Neural cell (in vitro differentiated cells): ENCODE data around the gene BCL6B. TPM values are rescaled to one million over a fixed set of nuclear protein-coding genes. Genes with fewer than 3 reads are reported as not detected.

Experiments used
- H2AFZ ChIP-seq: fragments of 200-600, 300-800 bp; sonication (generic), shearing (Covaris generic); 2 replicates; pipeline ENCODE4 v1.6.0; 2014; ENCODE audit warnings: low read depth, mild to moderate bottlenecking, antibody characterized with exemption, low read length, moderate library complexity
- H3F3A ChIP-seq: fragments of 200-600 bp; shearing (Covaris generic); 2 replicates; pipeline ENCODE4 v1.6.1; 2016; ENCODE audit warnings: mild to moderate bottlenecking, moderate library complexity, mixed read lengths, antibody characterized with exemption, low read length; ENCODE audit not compliant: insufficient read depth, poor library complexity, severe bottlenecking
- H3K27ac ChIP-seq: fragments of 200-600, 300-800 bp; sonication (generic), shearing (Covaris generic); 2 replicates; pipeline ENCODE4 v1.5.1; 2014; ENCODE audit warnings: mild to moderate bottlenecking, low read length, moderate library complexity
- H3K27me3 ChIP-seq: fragments of 300-800, 200-600 bp; sonication (generic), shearing (Covaris generic); 2 replicates; pipeline ENCODE4 v1.6.0; 2014; ENCODE audit warnings: mild to moderate bottlenecking, low read depth, low read length, moderate library complexity; ENCODE audit not compliant: insufficient read depth
- H3K36me3 ChIP-seq: fragments of 300-800, 200-600 bp; sonication (generic), shearing (Covaris generic); 2 replicates; pipeline ENCODE4 v1.5.1; 2014; ENCODE audit warnings: mild to moderate bottlenecking, antibody characterized with exemption, low read length, moderate library complexity; ENCODE audit not compliant: insufficient read depth
- H3K4me2 ChIP-seq: fragments of 300-800, 200-600 bp; sonication (generic), shearing (Covaris generic); 2 replicates; pipeline ENCODE4 v1.6.0; 2014; ENCODE audit warnings: mild to moderate bottlenecking, low read length
- H3K4me3 ChIP-seq: fragments of 300-800, 200-600 bp; sonication (generic), shearing (Covaris generic); 2 replicates; pipeline ENCODE4 v1.5.1; 2014; ENCODE audit warnings: mild to moderate bottlenecking, low read length, moderate library complexity
- H3K79me2 ChIP-seq: fragments of 200-600 bp; shearing (Covaris generic); replicated peaks from 2 replicates; pipeline ENCODE4 v1.6.0; 2014; ENCODE audit warnings: mild to moderate bottlenecking, low read length, moderate library complexity; ENCODE audit not compliant: insufficient read depth
- H3K9ac ChIP-seq: fragments of 300-800, 200-600 bp; sonication (generic), shearing (Covaris generic); 2 replicates; pipeline ENCODE4 v1.6.1; 2016; ENCODE audit warnings: mild to moderate bottlenecking, low read length, mixed read lengths
- H3K9me2 ChIP-seq: fragments of 200-600 bp; shearing (Covaris generic); 2 replicates; pipeline ENCODE4 v1.6.1; 2016; ENCODE audit warnings: mild to moderate bottlenecking, low read length, mixed read lengths; ENCODE audit not compliant: insufficient read depth
- H3K9me3 ChIP-seq: fragments of 200-600, 300-800 bp; sonication (generic), shearing (Covaris generic); 2 replicates; pipeline ENCODE4 v1.6.1; 2016; ENCODE audit warnings: mild to moderate bottlenecking, mixed run types, low read length, moderate library complexity, mixed read lengths
- H4K20me1 ChIP-seq: fragments of 200-600 bp; shearing (Covaris generic); 2 replicates; pipeline ENCODE4 v1.6.1; 2016; ENCODE audit warnings: mild to moderate bottlenecking, mixed run types; ENCODE audit not compliant: insufficient read depth
- EP300 ChIP-seq: fragments of 450-650 bp; conservative IDR thresholded peaks from 2 replicates; pipeline ENCODE4 v1.6.1; 2014; ENCODE audit warnings: antibody characterized with exemption, mild to moderate bottlenecking, moderate library complexity; ENCODE audit not compliant: poor library complexity, severe bottlenecking
- EZH2 ChIP-seq: fragments of 200-600, 300-800 bp; shearing (Covaris generic), sonication (generic); IDR thresholded peaks from 2 replicates; pipeline ENCODE4 v1.6.1; 2014; ENCODE audit warnings: antibody characterized with exemption, low read length, borderline replicate concordance, mild to moderate bottlenecking; ENCODE audit not compliant: insufficient read depth, poor library complexity, severe bottlenecking
- MXI1 ChIP-seq: fragments of 450-650 bp; conservative IDR thresholded peaks from 2 replicates; pipeline ENCODE4 v1.6.1; 2014; ENCODE audit warnings: antibody characterized with exemption, mild to moderate bottlenecking; ENCODE audit not compliant: poor library complexity, severe bottlenecking
- POLR2AphosphoS5 ChIP-seq: IDR thresholded peaks from 2 replicates; pipeline ENCODE4 v1.6.1; 2012
- RAD21 ChIP-seq: fragments of 450-650 bp; conservative IDR thresholded peaks from 2 replicates; pipeline ENCODE4 v1.6.1; 2014; ENCODE audit warnings: antibody characterized with exemption, mild to moderate bottlenecking, moderate library complexity
- SMC3 ChIP-seq: fragments of 450-650 bp; conservative IDR thresholded peaks from 2 replicates; pipeline ENCODE4 v1.6.1; 2014; ENCODE audit warnings: antibody characterized with exemption, mild to moderate bottlenecking, moderate library complexity; ENCODE audit not compliant: poor library complexity
- TAF1 ChIP-seq: IDR thresholded peaks from 2 replicates; pipeline ENCODE4 v1.6.1; 2012; ENCODE audit warnings: low read depth
- polyA plus RNA-seq: library from polyadenylated mRNA; depleted of rRNA; stranded (reverse); fragments of >200 nt; gene quantifications from 2 replicates; pipeline ENCODE4 v1.2.3, GENCODE V29; 2014
- TF ChIP-seq, protein P1 (sequence below): fragments of 450-650 bp; IDR thresholded peaks from 2 replicates; pipeline ENCODE4 v1.5.1; 2014; ENCODE audit warnings: antibody characterized with exemption, mild to moderate bottlenecking, moderate library complexity; ENCODE audit not compliant: poor library complexity, severe bottlenecking
- TF ChIP-seq, protein P2 (sequence below): IDR thresholded peaks from 2 replicates; pipeline ENCODE4 v1.6.1; 2012; ENCODE audit warnings: borderline replicate concordance

Gene BCL6B
- polyA plus RNA-seq, 1 donor from 2014 or later: not detected

DNA sequence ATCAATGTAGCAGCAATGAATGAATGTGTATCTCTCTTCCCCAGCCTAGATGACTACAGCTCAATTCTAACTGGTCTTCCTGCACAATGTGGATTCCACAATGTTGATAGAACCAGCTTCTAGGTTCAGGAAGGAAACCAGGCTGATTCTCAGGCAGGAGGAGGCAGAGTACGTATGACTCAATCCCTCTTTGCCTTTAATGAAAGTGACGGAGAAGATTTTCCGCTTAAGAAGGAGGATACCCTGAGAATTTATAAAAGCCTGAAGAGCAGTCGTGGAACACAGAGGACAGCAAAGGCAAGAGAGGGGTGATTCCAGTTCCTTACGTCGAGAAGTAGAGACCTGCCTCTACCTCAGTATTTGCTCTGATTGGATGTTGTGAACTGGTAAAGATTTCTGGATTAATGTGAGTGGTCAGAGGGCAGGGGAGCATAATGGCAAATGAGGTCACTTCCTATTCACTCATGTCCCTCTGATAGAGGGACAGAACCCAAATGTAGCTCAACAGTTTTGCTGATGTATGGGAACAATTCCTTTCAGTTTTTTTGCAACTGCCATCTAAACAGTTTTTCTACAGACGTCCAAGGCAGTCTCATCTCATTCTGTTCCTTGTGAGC lies 36.1 kb downstream of the BCL6B start (continued):
- TF ChIP-seq EZH2 (no peak), POLR2AphosphoS5 (no peak), MXI1 (no peak), TAF1 (no peak)

DNA sequence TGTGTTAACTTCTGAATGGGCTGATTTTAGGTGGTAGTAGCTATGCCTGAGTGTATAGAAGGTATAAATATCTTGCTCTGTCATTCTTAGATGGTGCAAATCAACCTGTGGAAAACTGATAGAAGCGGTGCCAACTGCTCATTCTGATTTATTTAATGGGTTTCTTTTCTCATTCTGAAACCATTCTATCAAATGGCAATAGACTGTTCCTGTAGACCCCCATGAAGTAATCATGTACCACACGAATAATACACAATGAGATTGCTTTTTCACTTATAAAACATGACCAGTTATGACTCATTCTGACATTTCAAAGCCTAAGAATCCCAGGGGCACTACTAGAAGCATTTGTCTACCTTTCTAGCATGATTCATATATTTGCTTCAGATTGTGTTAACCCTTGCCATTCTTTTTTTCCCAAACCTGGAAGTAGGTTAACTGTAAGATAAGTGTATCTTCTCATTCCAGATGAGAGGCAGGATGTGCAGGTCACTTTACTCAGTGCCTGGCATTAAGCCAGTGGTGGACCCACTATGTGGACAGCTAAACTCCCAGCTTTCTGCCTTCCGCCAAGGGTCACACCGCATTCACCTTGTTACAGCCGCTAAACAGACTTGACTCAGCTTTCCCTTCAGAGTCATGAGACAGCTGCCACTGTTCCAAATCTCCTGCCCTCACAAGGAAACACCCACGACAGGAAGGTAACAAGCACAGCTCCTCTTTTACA lies 37.5 kb downstream of the BCL6B start:
- H3K27ac ChIP-seq: no peak overlapping the region
- H3K27me3 ChIP-seq: no peaks in the 10 kb centered on the region
- no peaks in the 10 kb centered on the region for H4K20me1 ChIP-seq
- no peaks in the 10 kb centered on the region for H3F3A ChIP-seq
- no peaks in the 10 kb centered on the region for H3K9me2 ChIP-seq
- H3K36me3 ChIP-seq: no peaks in the 10 kb centered on the region
- no peak overlapping the region for H3K9ac ChIP-seq
- TF ChIP-seq MXI1 (no peak), TAF1 (no peak), EZH2 (no peak), EP300 (no peak), POLR2AphosphoS5 (no peak), RAD21 (no peak), SMC3 (no peak)
- TF ChIP-seq, protein P1, sequence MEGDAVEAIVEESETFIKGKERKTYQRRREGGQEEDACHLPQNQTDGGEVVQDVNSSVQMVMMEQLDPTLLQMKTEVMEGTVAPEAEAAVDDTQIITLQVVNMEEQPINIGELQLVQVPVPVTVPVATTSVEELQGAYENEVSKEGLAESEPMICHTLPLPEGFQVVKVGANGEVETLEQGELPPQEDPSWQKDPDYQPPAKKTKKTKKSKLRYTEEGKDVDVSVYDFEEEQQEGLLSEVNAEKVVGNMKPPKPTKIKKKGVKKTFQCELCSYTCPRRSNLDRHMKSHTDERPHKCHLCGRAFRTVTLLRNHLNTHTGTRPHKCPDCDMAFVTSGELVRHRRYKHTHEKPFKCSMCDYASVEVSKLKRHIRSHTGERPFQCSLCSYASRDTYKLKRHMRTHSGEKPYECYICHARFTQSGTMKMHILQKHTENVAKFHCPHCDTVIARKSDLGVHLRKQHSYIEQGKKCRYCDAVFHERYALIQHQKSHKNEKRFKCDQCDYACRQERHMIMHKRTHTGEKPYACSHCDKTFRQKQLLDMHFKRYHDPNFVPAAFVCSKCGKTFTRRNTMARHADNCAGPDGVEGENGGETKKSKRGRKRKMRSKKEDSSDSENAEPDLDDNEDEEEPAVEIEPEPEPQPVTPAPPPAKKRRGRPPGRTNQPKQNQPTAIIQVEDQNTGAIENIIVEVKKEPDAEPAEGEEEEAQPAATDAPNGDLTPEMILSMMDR: no peak
- TF ChIP-seq, protein P2, sequence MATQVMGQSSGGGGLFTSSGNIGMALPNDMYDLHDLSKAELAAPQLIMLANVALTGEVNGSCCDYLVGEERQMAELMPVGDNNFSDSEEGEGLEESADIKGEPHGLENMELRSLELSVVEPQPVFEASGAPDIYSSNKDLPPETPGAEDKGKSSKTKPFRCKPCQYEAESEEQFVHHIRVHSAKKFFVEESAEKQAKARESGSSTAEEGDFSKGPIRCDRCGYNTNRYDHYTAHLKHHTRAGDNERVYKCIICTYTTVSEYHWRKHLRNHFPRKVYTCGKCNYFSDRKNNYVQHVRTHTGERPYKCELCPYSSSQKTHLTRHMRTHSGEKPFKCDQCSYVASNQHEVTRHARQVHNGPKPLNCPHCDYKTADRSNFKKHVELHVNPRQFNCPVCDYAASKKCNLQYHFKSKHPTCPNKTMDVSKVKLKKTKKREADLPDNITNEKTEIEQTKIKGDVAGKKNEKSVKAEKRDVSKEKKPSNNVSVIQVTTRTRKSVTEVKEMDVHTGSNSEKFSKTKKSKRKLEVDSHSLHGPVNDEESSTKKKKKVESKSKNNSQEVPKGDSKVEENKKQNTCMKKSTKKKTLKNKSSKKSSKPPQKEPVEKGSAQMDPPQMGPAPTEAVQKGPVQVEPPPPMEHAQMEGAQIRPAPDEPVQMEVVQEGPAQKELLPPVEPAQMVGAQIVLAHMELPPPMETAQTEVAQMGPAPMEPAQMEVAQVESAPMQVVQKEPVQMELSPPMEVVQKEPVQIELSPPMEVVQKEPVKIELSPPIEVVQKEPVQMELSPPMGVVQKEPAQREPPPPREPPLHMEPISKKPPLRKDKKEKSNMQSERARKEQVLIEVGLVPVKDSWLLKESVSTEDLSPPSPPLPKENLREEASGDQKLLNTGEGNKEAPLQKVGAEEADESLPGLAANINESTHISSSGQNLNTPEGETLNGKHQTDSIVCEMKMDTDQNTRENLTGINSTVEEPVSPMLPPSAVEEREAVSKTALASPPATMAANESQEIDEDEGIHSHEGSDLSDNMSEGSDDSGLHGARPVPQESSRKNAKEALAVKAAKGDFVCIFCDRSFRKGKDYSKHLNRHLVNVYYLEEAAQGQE: no peak
- H3K4me2 ChIP-seq: no peak overlapping the region
- no peaks in the 10 kb centered on the region for H3K79me2 ChIP-seq
- H2AFZ ChIP-seq: no peak overlapping the region
- H3K4me3 ChIP-seq: no peak overlapping the region
- no peaks in the 10 kb centered on the region for H3K9me3 ChIP-seq

DNA sequence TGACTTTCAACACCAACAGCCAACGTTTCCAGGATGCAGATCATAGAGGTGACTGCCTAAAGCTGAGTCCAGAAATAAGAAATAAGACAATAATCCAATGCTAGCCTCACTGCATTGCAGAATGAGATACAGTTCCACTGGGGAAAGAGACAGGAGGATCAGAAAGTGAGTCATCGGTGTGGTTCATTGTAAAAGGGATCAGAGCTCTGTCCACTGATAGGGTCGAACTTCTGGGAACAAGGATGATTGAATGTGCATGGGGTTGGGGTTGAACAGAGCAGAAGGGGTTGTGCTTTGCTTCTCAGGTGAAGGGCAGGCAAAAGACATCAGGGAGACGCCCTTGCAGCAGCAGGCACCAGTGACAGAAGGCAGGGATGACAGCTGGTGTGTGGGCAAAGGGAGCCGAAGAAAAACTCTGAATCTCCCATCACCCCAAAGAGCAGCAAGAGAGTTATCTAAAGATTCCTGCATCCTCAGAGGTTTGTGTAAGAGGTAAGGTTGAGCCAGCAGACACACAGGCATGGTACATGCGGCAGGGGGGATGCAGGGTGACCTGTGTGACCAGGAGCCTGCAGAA lies 40.8 kb downstream of the BCL6B start:
- H3K27me3 ChIP-seq: no peaks in the 10 kb centered on the region
- H3K4me2 ChIP-seq: no peak overlapping the region
- no peaks in the 10 kb centered on the region for H3K36me3 ChIP-seq
- no peaks in the 10 kb centered on the region for H3K9me3 ChIP-seq
- no peak overlapping the region for H3K27ac ChIP-seq
- no peak overlapping the region for H3K9ac ChIP-seq
- no peak for TF ChIP-seq POLR2AphosphoS5
- TF ChIP-seq, protein P1: no peak
- TF ChIP-seq TAF1: no peak
- no peak for TF ChIP-seq EZH2
- no peak for TF ChIP-seq EP300
- TF ChIP-seq RAD21: no peak
- TF ChIP-seq MXI1: no peak
- no peak for TF ChIP-seq SMC3
- TF ChIP-seq, protein P2: no peak
- H3K9me2 ChIP-seq: no peaks in the 10 kb centered on the region
- H2AFZ ChIP-seq: no peak overlapping the region
- H3F3A ChIP-seq: no peaks in the 10 kb centered on the region
- H3K4me3 ChIP-seq: no peak overlapping the region
- no peaks in the 10 kb centered on the region for H4K20me1 ChIP-seq
- H3K79me2 ChIP-seq: no peaks in the 10 kb centered on the region
